ENCODE measurements around the gene DMD.

Gene DMD

GRCh38 chrX:32662516-32662915, 548.8 kb downstream of the DMD start:
- in situ Hi-C loops (cut with MboI; ENCODE audit: low sequenced_read_pairs, unreplicated experiment) = no loop called here
- no peak for TF ChIP-seq CTCF (IDR thresholded peaks at IDR 0.05; ENCODE audit: borderline replicate concordance, control extremely low read depth, extremely low read depth, insufficient read depth, missing control alignments)

GRCh38 chrX:32644476-32645245, 566.7 kb downstream of the DMD start:
- DNase-seq (ENCODE audit: low spot score) = no peak
- in situ Hi-C loops (cut with MboI; ENCODE audit: low sequenced_read_pairs, unreplicated experiment) = no loop called here
- TF ChIP-seq CTCF (IDR thresholded peaks at IDR 0.05; ENCODE audit: borderline replicate concordance, control extremely low read depth, extremely low read depth, insufficient read depth, missing control alignments) = no peak

More at GRCh38 chrX:32662516-32662915, 548.8 kb downstream of the DMD start:
- DNase-seq (ENCODE audit: low spot score) = no peak

DNA sequence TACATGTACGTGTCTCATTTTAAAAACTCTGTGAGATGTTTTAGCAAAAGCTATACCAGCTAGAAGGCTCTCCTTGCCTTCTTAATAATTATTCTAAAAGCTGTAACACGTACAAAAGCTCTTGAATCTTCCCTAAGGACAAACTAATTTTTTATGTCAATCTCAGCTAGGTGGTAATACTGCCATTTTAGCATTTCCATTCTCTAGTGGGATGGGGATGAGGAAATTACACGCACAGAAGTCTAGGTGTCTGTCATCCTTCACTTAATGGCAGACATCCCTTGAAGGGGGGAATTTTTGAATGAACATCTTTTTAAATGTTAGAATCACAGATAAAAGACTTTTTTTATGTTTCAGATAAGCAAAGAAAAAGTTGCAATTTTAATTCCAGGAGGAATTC, 569.1 kb downstream of the DMD start:
- in situ Hi-C loops (cut with MboI; ENCODE audit: low sequenced_read_pairs, unreplicated experiment) = no loop called here
- TF ChIP-seq CTCF (IDR thresholded peaks at IDR 0.05; ENCODE audit: borderline replicate concordance, control extremely low read depth, extremely low read depth, insufficient read depth, missing control alignments) = no peak
- DNase-seq (ENCODE audit: low spot score) = no peak

DNA sequence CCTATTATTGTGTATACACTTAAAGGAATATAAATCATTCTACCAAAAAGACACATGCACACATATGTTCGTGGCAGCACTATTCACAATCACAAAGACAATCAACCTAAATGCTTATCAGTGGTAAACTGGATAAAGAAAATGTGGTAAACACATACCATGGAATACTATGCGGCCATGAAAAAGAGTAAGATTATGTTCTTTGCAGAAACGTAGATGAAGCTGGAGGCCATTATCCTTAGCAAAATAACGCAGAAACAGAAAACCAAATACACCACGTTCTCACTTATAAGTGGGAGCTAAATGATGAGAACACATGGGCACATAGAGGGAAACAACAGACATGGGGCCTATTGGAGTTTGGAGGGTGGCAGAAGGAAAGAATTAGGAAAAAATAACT, 593.2 kb downstream of the DMD start:
- no peak for TF ChIP-seq CTCF (IDR thresholded peaks at IDR 0.05; ENCODE audit: borderline replicate concordance, control extremely low read depth, extremely low read depth, insufficient read depth, missing control alignments)
- no peak for DNase-seq (ENCODE audit: low spot score)
- in situ Hi-C loops (cut with MboI; ENCODE audit: low sequenced_read_pairs, unreplicated experiment) = no loop called here

DNA sequence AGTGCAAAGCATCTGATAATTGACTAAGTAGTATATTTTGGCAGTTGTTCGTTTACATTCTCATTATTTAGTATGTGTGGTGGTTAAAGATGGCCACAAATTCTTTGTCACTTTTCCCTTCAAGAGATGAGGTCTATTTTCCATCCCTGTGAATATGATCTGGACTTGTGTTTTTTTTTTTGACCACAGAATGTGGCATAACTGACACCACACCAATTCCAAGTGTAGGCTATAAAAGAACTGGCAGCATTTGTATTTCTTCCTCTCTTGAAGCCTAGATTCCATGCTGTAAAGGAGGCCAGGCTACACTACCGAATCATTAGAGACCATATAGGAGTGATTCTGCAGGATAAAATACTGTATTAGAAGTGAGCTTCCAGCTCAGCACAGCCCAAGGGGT, 596.6 kb downstream of the DMD start:
- no peak for DNase-seq (ENCODE audit: low spot score)
- no peak for TF ChIP-seq CTCF (IDR thresholded peaks at IDR 0.05; ENCODE audit: borderline replicate concordance, control extremely low read depth, extremely low read depth, insufficient read depth, missing control alignments)
- in situ Hi-C loops (cut with MboI; ENCODE audit: low sequenced_read_pairs, unreplicated experiment) = no loop called here

GRCh38 chrX:32599156-32599555, 612.2 kb downstream of the DMD start:
- TF ChIP-seq CTCF (IDR thresholded peaks at IDR 0.05; ENCODE audit: borderline replicate concordance, control extremely low read depth, extremely low read depth, insufficient read depth, missing control alignments) = no peak
- DNase-seq (ENCODE audit: low spot score) = no peak
- in situ Hi-C loops (cut with MboI; ENCODE audit: low sequenced_read_pairs, unreplicated experiment) = no loop called here

Data from GM13976 (cell line).